Measurements from ENCODE around the gene PAN3. TPM values are rescaled to one million over a fixed set of nuclear protein-coding genes. Genes with fewer than 3 reads are reported as not detected.

Gene PAN3
- total RNA-seq, 1 donor from 2014 or later, result 32.7 TPM

DNA sequence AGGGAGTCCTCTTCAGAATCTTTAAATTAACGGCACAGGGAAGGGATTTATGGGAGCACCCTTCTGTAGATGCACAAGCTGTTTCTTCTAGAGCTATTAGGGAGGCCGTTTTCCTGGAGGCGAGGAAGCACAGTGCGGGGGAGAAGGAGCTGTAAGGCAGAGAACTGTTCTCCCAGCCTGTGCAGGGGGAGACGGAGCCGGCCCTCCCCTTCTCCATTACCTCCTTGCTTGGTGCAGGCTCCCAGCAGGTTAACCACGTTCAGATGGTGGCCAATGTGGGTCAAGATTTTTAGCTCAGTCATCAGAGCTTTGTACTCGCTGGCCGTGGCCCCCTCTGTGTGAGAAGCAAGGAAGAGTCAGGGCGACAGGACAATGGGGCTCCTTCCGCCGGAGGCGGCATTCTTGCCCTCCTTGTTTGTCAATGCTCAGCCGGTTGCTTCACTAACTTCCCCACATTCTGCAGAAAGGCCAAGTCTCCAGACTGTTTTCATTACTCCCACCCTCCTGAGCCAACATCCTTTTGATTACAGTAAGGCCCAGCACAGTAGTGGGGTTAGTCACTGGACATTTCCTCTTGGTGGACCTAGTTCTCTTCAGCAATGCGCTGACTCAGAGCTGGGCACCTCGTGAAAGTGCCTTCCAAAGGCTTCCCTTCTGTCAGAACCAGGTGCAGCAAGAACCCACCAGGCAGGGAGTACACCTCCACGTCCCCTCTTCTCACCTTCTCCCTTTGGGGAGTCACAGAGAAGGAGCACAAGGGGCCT lies 191.2 kb downstream of the PAN3 start:
- DNase-seq, result no peak
- Mint-ChIP-seq H3K27ac (no peak overlapping the region), H3K4me3 (no peak overlapping the region), H3K27me3 (no peaks in the 10 kb centered on the region), H3K36me3 (ENCODE audit: low read depth) (no peaks in the 10 kb centered on the region), H3K9me3 (no peaks in the 10 kb centered on the region), H3K4me1 (no peaks in the 10 kb centered on the region)
- intact Hi-C loops (cut with micrococcal nuclease), result no loop called here

DNA sequence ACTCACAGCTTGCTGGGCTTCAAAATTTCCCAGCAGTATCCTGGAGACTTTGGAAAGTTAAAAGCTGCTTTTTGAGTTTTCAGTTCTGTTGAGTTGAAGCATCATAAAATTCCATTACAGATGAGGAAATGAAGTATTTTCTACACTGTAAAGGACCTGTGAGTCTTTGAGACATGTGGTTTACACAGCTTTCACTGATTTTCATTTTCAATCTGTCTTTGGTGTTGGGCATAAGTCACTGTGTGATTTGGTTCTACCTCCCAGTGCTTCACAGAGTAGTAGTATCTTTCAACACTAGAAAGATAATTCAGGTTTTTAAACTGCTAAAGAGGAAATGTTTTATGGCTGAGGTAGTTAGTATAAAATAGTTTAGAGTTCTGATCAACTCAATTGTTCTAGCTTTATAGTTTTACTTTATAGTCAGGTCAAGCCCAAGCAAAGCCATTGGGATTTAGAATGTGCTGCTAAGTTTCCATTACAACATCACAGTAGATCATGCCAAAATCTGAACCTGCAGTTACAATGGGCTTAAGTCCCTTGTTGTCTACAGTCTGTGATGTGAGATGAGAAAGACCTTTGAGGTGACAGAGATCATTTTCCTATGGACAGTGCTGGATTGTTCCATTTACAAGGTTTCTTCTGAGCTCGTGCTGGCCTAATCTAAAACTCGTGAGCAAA lies 195.0 kb downstream of the PAN3 start:
- no peak for DNase-seq
- H3K27me3 Mint-ChIP-seq, result peaks cover 5% of the 10 kb centered on the region
- no peak overlapping the region for H3K27ac Mint-ChIP-seq
- H3K4me1 Mint-ChIP-seq, result no peaks in the 10 kb centered on the region
- H3K36me3 Mint-ChIP-seq (ENCODE audit: low read depth), result peaks cover 2% of the 10 kb centered on the region
- intact Hi-C loops (cut with micrococcal nuclease), result no loop called here
- no peak overlapping the region for H3K4me3 Mint-ChIP-seq
- no peaks in the 10 kb centered on the region for H3K9me3 Mint-ChIP-seq

DNA sequence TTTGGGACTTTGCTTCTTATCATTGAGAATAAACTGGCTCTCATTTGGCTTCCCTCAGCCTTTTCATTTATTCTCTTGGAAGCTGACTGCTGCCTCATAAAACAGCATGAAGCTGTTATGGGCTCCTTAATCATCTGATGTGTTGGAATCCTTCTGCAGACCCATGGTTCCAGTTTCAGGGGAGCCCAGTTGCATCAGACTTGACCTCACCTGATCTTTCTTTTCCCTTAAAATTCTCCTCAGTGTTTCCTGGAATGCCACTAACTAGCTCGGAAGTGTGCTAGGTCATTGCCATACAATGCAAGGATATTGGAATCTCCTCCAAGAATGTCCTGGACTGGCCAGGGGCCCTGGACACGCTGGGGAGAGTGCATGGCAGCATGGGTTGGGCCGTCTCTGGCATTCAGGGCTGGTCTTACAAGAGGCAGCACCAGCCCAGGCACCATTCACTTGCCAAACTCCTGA lies 197.9 kb downstream of the PAN3 start:
- Mint-ChIP-seq H3K4me1 (peaks cover 2% of the 10 kb centered on the region), H3K27ac (no peak overlapping the region), H3K9me3 (no peaks in the 10 kb centered on the region), H3K27me3 (peaks cover 5% of the 10 kb centered on the region), H3K36me3 (ENCODE audit: low read depth) (peaks cover 2% of the 10 kb centered on the region), H3K4me3 (no peak overlapping the region)
- DNase-seq, result no peak
- intact Hi-C loops (cut with micrococcal nuclease), result no loop called here

DNA sequence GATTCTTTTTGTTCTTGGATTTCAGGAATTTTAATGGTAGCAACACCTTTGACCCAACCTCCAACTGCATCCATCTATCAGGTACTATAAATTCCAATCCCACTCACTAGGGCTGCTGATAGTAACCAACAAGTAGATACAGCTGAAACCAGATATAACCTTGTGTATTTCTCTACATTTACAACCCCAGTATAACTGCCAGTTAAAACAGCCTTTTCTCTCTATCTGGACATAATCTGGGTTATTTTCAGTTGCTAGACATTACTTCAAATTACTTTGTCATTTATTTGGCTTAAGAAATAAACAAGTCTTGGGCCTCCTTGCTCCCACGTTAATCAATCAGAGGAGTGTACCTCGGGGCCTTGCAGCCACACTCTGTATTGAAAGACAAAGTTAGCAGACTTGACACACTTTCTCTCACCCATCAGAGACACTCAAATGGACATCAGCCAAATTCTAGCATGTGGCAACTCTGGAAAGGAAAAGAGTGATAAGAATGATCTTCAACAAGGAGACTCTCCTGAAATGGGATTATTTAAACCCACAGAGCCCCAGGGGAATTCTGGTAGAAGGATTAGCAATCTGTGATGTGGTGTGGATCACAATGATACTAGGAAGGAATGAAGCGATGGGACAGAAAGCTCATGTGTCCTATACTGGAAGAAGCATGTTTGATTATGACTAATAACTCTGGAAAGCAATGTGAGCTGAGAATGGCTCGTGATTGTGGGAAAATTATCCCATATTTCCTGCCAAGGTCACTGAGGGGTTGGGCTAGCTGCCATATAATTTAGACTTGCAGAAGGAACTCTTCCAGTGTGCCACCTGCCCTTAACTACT lies 199.0 kb downstream of the PAN3 start:
- Mint-ChIP-seq H3K4me3 (no peak overlapping the region), H3K27ac (no peak overlapping the region), H3K36me3 (ENCODE audit: low read depth) (peaks cover 2% of the 10 kb centered on the region), H3K27me3 (peaks cover 8% of the 10 kb centered on the region), H3K4me1 (peaks cover 7% of the 10 kb centered on the region), H3K9me3 (no peaks in the 10 kb centered on the region)
- DNase-seq, result no peak
- intact Hi-C loops (cut with micrococcal nuclease), result no loop called here

DNA sequence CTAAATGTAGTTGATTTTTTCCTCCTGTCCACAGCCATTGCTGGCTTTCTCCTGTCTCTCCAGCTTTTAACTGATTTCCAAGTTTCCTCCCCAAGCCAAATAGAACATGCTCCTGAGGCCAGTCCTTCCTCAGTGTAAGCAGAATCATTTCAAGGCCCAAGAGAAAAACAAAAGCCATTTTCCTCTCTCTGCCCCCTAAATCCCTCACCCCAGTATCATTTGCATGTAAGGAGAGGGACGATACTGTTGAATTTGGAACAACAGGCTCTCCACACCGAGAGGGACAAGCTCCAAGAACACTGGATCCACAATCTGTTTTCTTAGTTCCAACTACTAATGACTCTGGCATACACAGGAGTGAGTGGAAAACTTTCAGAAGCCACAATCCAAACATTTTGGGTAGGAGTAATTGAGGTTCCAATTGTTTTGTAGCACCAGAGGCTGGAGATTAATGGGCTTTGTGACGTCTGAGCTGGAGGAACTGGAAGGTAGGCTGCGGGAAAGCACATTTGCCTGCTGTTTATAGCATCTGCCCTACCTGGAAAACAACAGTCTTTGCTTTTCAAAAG lies 199.7 kb downstream of the PAN3 start:
- Mint-ChIP-seq H3K4me1 (peaks cover 7% of the 10 kb centered on the region), H3K36me3 (ENCODE audit: low read depth) (peaks cover 2% of the 10 kb centered on the region), H3K27me3 (peaks cover 8% of the 10 kb centered on the region), H3K4me3 (no peak overlapping the region), H3K27ac (no peak overlapping the region), H3K9me3 (no peaks in the 10 kb centered on the region)
- intact Hi-C loops (cut with micrococcal nuclease), result no loop called here
- DNase-seq, result no peak

DNA sequence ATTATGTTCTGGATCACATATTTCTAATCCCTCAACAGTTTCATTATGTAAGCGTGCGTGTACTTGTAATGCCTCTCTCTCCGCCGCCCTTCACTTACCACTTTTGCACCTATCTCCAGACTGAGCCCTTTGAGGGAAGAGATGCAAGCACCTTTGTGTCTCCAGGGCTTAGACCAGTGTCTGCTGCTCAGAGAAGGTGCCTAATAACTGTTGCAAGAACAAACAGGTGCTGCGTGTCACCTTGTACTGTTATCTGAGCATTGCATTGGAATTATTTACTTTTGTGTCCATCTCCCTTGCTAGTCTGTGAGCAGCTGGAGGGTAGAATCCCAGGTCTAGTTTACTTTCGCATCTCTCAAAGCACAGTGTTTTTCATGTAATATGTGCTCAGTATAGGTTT lies 200.4 kb downstream of the PAN3 start:
- Mint-ChIP-seq H3K27me3 (peaks cover 8% of the 10 kb centered on the region), H3K4me1 (peaks cover 7% of the 10 kb centered on the region), H3K36me3 (ENCODE audit: low read depth) (peaks cover 2% of the 10 kb centered on the region), H3K9me3 (no peaks in the 10 kb centered on the region), H3K27ac (no peak overlapping the region), H3K4me3 (no peak overlapping the region)
- no peak for DNase-seq
- intact Hi-C loops (cut with micrococcal nuclease), result no loop called here

DNA sequence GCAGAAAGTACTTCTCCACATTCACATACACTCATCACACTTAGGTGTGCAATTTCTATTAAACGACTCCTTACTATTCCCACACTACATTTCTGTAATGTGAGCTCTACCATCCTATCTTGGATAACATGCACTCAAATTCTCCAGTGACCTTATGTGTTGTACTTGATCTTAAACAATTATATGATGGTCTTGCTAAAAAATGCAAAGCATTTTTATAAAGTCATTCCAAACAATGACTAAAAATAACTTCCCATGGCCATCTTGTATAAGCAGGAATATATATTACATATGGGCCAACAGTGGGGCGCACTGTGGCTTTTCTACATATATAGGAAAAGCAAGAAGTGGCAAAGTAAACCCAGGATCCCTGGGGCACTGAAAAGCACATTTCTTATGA lies 201.1 kb downstream of the PAN3 start:
- no peak overlapping the region for H3K27ac Mint-ChIP-seq
- intact Hi-C loops (cut with micrococcal nuclease), result no loop called here
- H3K4me1 Mint-ChIP-seq, result peaks cover 7% of the 10 kb centered on the region
- peaks cover 8% of the 10 kb centered on the region for H3K27me3 Mint-ChIP-seq
- H3K4me3 Mint-ChIP-seq, result no peak overlapping the region
- H3K9me3 Mint-ChIP-seq, result no peaks in the 10 kb centered on the region
- H3K36me3 Mint-ChIP-seq (ENCODE audit: low read depth), result peaks cover 2% of the 10 kb centered on the region
- DNase-seq, result no peak

DNA sequence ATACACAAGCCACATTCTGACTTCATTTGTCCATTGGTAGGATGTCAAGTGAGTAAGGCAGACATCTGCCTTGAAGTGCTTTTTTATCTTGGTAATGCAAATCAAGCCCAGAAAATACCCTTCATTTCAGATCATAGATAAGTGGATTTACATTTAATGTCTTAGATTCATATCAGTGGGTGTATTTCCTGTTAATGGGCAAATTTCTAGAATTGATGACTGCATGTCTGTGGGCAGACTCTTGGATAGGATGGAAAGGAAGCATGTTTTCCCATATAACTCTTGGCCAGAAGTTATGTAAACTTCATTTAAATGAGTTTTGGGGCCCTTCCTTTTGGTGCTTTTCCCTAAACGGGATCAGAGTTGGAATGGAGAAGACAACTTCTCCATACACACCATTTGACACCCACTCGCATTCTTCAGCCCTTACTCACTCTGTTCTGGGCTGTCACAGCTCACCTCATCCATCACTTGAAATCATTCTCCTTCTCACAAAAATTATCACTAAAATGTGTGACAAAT lies 202.0 kb downstream of the PAN3 start:
- H3K4me3 Mint-ChIP-seq, result no peak overlapping the region
- no peak for DNase-seq
- peaks cover 2% of the 10 kb centered on the region for H3K36me3 Mint-ChIP-seq (ENCODE audit: low read depth)
- H3K4me1 Mint-ChIP-seq, result peaks cover 7% of the 10 kb centered on the region
- no peak overlapping the region for H3K27ac Mint-ChIP-seq
- H3K9me3 Mint-ChIP-seq, result no peaks in the 10 kb centered on the region
- intact Hi-C loops (cut with micrococcal nuclease), result no loop called here
- H3K27me3 Mint-ChIP-seq, result peaks cover 3% of the 10 kb centered on the region

DNA sequence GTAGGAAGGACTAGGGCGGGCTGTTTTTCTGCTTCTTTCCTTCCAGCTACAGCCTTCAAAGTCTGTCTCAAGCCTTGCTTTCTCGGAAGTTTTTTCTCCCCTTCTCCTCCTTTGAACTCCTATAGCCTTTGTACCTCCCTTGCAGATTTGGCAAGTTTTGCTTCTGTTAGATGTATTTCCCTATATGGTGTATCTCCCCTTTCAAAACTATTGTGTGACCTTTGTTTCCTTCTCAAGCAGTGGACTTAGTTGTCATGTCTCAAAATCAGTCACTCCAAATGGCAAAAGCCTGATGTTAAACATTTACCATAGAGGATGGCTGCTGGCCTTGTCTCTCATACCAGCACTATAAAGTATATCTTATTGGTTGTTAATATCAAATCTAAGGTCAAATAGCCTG lies 203.9 kb downstream of the PAN3 start:
- intact Hi-C loops (cut with micrococcal nuclease), result no loop called here
- no peaks in the 10 kb centered on the region for H3K9me3 Mint-ChIP-seq
- peaks cover 2% of the 10 kb centered on the region for H3K36me3 Mint-ChIP-seq (ENCODE audit: low read depth)
- peaks cover 6% of the 10 kb centered on the region for H3K27me3 Mint-ChIP-seq
- DNase-seq, result no peak
- no peak overlapping the region for H3K4me3 Mint-ChIP-seq
- no peak overlapping the region for H3K27ac Mint-ChIP-seq
- peaks cover 7% of the 10 kb centered on the region for H3K4me1 Mint-ChIP-seq

DNA sequence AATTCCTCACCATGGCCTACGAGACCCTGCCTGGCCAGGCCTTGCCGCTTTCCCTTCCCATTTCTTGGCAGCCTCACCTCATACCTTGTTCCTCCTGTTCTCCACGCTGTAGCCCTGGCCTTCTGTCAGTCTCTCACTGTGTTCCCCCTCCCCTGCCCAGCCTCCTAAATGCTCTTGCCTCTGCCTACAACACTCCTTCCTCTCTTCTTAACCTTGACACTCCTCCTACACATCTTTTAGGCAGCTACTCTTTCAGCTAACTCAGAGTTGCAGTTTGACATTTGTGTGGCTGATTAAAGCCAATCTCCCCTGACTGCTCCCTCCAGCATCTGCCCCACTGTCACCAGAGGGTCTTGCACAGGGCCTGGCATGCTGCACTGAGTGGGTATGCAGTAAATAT lies 205.8 kb downstream of the PAN3 start:
- no peaks in the 10 kb centered on the region for H3K9me3 Mint-ChIP-seq
- no peak for DNase-seq
- H3K4me1 Mint-ChIP-seq, result peaks cover 16% of the 10 kb centered on the region
- no peak overlapping the region for H3K4me3 Mint-ChIP-seq
- no peak overlapping the region for H3K27ac Mint-ChIP-seq
- intact Hi-C loops (cut with micrococcal nuclease), result no loop called here
- peaks cover 10% of the 10 kb centered on the region for H3K27me3 Mint-ChIP-seq
- H3K36me3 Mint-ChIP-seq (ENCODE audit: low read depth), result no peaks in the 10 kb centered on the region

Other genes starting within 250 kb of the PAN3 start
- gene PDX1, start 218.5 kb upstream of the PAN3 start, total RNA-seq, result not detected in 2 replicates
- not detected in 2 replicates for gene CDX2, start 169.2 kb upstream of the PAN3 start, total RNA-seq
- not detected in 2 replicates for gene URAD, start 149.9 kb upstream of the PAN3 start, total RNA-seq
- not detected in 2 replicates for gene FLT3, start 38.0 kb upstream of the PAN3 start, total RNA-seq

All from activated CD4-positive, alpha-beta T cell treated with anti-CD3 and anti-CD28 coated beads, Interleukin-2, amount 10 ng/mL, durations not matched to agents 24 days and 14 days (primary cell).